GM18517 (cell line): ENCODE measurements around the gene BEND4.

Source experiments
- ATAC-seq: cut with Tn5 transposase; IDR thresholded peaks from one replicate; pipeline ENCODE4 v1.9.1; 2021; ENCODE audit warnings: mild to moderate bottlenecking, moderate library complexity; ENCODE audit not compliant: unreplicated experiment

The BEND4 gene

GRCh38 chr4:42112846-42113245 is 39.6 kb downstream of the BEND4 start:
- no peak for ATAC-seq

- ATAC-seq: no peak
Measured at GRCh38 chr4:42104521-42104920, 47.9 kb downstream of the BEND4 start.

DNA sequence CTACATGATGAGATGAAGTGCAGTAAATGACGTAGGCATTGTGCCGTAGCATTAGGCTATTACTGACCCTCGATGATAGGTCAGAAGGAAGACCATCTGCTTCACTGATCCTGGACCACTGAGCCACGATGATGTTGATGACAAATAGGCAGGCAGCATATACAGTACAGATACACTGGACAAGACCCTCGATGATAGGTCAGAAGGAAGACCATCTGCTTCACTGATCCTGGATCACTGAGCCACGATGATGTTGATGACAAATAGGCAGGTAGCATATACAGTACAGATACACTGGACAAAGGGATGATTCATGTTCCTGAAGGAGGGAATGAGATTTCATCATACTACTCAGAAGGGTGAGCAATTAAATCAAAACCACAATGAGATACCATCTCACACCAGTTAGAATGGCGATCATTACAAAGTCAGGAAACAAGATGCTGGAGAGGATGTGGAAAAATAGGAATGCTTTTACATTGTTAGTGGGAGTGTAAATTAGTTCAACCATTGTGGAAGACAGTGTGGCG is 50.9 kb downstream of the BEND4 start:
- ATAC-seq: no peak

- ATAC-seq: no peak
Measured at GRCh38 chr4:42088386-42088785, 64.1 kb downstream of the BEND4 start.

DNA sequence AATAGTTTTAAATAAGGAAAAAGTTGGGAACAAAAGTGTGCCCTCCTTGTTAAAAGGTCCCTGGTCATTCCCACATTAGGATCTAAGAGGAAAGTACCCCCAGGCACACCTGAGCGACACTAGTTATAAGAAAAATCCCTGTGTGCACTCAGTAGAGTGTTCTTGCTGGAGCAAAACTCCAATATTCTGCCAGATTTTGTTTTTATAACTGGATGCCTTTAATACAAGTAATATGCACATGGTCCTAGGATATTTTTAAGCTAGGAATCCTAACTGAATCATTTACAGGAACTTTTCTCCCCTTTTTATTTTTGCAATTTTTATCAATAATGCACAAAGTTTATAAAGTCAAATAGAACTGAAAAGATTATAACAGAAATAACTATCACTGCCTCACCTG is 68.6 kb downstream of the BEND4 start:
- ATAC-seq: no peak

DNA sequence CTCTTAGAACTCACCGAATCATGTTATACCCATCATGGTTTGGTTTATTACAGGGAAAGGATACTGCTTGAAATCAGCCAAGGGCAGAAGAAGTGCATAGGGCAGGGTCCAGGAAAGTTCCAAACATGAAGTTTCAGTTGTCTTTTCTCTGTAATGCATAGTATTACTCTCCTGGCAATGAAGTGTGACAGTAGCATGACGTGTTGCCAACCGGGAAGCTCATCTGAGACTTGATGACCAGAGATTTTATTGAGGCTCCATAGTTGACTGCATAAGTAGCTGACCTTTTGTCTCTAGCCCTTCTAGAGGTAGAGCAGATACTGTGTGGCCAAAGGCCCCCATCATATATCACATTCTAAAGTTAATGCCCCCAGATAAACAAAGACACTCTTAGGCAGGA is 72.1 kb downstream of the BEND4 start:
- ATAC-seq: peak; percentile 57

DNA sequence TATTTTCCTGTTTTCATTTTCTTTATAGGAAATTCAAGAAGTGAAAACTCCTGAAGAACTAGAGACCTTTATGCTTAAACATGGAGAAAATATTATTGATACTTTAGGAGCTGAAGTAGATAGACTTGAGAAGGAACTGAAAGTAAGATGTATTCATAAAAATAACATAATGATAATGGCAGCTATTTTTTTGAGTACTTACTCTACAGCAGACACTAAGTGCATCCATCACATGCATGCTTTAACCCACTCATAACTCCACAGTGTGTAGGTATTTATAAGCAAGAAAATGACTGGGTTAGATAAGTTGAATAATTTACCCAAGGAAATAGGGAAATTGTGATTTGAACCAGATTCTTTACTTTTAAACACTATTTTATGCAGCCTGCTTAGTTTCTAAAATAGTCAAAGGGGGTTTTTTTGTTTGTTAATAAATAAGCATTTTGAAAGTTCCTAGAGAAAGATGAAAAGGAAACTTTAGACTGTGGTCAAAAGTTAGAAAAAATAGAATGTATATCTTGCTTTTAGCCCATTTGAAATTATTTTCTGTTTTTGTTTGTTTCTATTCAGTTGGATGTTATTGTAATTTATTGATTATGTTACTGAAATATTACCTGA is 74.2 kb downstream of the BEND4 start:
- ATAC-seq: peak; percentile 88

- no peak for ATAC-seq
Measured at GRCh38 chr4:42074294-42074693, 78.2 kb downstream of the BEND4 start.

DNA sequence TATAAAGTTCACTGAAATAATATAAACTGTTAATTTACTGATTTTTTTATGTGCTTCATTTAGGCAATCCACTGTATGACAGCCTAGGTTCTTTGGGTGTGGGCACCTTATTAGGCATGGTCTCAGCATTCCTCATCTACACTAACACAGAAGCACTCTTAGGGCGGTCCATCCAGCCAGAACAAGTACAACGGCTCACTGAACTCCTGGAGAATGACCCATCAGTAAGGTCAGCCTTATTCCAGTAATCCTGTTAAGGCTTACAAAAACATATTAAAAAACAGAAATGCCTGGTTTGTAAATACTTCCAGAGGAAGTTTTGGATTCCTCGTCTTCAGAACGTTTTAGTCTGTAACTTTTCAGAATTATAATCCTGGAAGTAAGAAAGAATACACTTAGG is 82.0 kb downstream of the BEND4 start:
- no peak for ATAC-seq

DNA sequence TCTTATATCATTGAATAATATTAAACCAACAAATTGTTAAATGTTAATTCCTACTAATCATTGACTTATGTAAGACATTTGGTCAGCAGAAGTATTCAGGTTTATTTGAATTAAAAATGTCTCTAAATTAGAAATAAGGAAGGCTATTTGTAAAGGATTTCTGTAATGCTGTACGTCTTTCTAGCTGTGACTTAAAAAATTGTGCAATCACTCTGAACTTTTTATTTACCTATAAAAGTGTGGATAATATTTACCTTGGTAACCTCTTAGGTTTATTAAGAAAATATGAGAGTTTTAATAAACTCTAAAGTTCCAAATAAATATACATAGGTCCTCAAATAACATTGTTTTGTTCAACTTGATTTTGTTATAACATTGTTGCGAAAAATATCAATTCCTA is 85.2 kb downstream of the BEND4 start:
- no peak for ATAC-seq

DNA sequence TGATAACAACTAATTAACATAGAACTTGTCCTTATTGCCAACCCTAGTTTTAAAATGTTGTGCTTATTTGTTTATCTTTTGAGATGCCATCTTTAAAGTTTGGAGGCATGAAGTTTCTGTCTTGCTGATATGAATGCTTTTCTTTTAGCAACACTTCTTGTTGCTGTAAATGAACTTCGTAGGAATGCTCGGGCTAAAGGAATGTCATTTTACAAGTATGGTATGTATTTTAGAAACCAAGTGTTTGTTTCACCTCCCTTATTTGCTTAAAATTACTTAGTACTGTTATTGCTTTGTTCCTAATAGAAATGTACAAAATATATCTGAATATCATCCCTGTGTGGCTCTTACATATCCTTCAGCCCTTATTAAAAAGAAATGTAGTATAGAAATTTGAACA is 86.1 kb downstream of the BEND4 start:
- ATAC-seq: no peak
